Activated CD4-positive, alpha-beta T cell treated with anti-CD3 and anti-CD28 coated beads, Interleukin-2, Interleukin-4, amounts not matched to agents 100 ng/mL and 50 ng/mL, durations not matched to agents 16 hours and 8 hours (primary cell): ENCODE results near the gene METTL5.
A peak's percentile ranks its signal among the peaks of the same experiment; 100 is the strongest.
"Not testable (repeated sequence)": the region's sequence is repeated elsewhere in the genome, so short reads cannot be mapped to it uniquely, and the experiment has no call there.

ENCODE experiments used
- DNase-seq: peaks from one replicate; pipeline ENCODE4 v3.0.0-alpha.2; 2020; ENCODE audit warnings: low spot score

The METTL5 gene

GRCh38 chr2:169828141-169828811 lies 3.6 kb upstream of the METTL5 start:
- DNase-seq = peak; percentile 50

- DNase-seq = peak; percentile 93
These were observed 2.8 kb upstream of the METTL5 start, which contains the start of gene UBR3 for GRCh38 chr2:169827272-169828140. UBR3 (plus strand) TSS chr2:169827454; CDS start chr2:169827508, 54 bp downstream.

- DNase-seq = no peak
These were observed 721 bp downstream of the METTL5 start for GRCh38 chr2:169823996-169824372.

- DNase-seq = no peak
These were observed 1.8 kb downstream of the METTL5 start for GRCh38 chr2:169822785-169823392.

GRCh38 chr2:169822036-169822435 lies 2.7 kb downstream of the METTL5 start:
- no peak for DNase-seq

- DNase-seq = peak; percentile 28
These were observed 4.6 kb downstream of the METTL5 start for GRCh38 chr2:169820101-169820500.

- DNase-seq = no peak
These were observed 5.6 kb downstream of the METTL5 start for GRCh38 chr2:169819106-169819505.

- no peak for DNase-seq
These were observed 6.5 kb downstream of the METTL5 start for GRCh38 chr2:169818241-169818640.

GRCh38 chr2:169817369-169817768 lies 7.3 kb downstream of the METTL5 start:
- DNase-seq = not testable (repeated sequence)

- DNase-seq = not testable (repeated sequence)
These were observed 7.7 kb downstream of the METTL5 start for GRCh38 chr2:169816961-169817360.

GRCh38 chr2:169815849-169816248 lies 8.9 kb downstream of the METTL5 start:
- no peak for DNase-seq

GRCh38 chr2:169808221-169808620 lies 16.5 kb downstream of the METTL5 start:
- no peak for DNase-seq

- DNase-seq = no peak
These were observed 18.1 kb downstream of the METTL5 start for GRCh38 chr2:169806586-169806985.

- no peak for DNase-seq
These were observed 21.2 kb downstream of the METTL5 start for GRCh38 chr2:169803480-169803879.

- peak; percentile 97 for DNase-seq
These were observed 25.8 kb downstream of the METTL5 start, which contains the start of gene SSB for GRCh38 chr2:169798718-169799592. SSB (plus strand) TSS chr2:169798871; CDS start chr2:169800961, 2,090 bp downstream.

GRCh38 chr2:169798397-169798717 lies 26.3 kb downstream of the METTL5 start:
- no peak for DNase-seq

GRCh38 chr2:169797601-169798000 lies 27.1 kb downstream of the METTL5 start:
- DNase-seq = no peak

GRCh38 chr2:169796441-169796840 lies 28.3 kb downstream of the METTL5 start:
- no peak for DNase-seq

GRCh38 chr2:169795181-169795580 lies 29.5 kb downstream of the METTL5 start:
- DNase-seq = no peak

GRCh38 chr2:169790581-169790980 lies 34.1 kb downstream of the METTL5 start:
- DNase-seq = no peak

- DNase-seq = no peak
These were observed 42.2 kb downstream of the METTL5 start for GRCh38 chr2:169782513-169782912.
